IPS-15b (cell line): ENCODE results near the gene PRSS2.

Source experiments
- H3K27me3 ChIP-seq: one replicate; pipeline ENCODE4 v1.6.1; 2013; ENCODE audit warnings: low read length; ENCODE audit not compliant: control insufficient read depth, insufficient read depth
- H3K36me3 ChIP-seq: one replicate; pipeline ENCODE4 v1.6.1; 2013; ENCODE audit warnings: low read length; ENCODE audit not compliant: control insufficient read depth, insufficient read depth
- H3K4me1 ChIP-seq: one replicate; pipeline ENCODE4 v1.6.1; 2013; ENCODE audit warnings: mild to moderate bottlenecking, low read length; ENCODE audit not compliant: control insufficient read depth, insufficient read depth
- H3K4me3 ChIP-seq: one replicate; pipeline ENCODE4 v1.5.1; 2013; ENCODE audit warnings: low read depth, low read length
- H3K9ac ChIP-seq: one replicate; pipeline ENCODE4 v1.6.1; 2013; ENCODE audit warnings: low read depth, mild to moderate bottlenecking, low read length
- H3K9me3 ChIP-seq: one replicate; pipeline ENCODE4 v1.6.1; 2013; ENCODE audit warnings: mild to moderate bottlenecking, low read length; ENCODE audit not compliant: control insufficient read depth, insufficient read depth

Gene PRSS2

GRCh38 chr7:142807855-142808460, 37.2 kb downstream of the PRSS2 start:
- peaks cover 81% of the 10 kb centered on the region for H3K27me3 ChIP-seq
- no peak overlapping the region for H3K4me3 ChIP-seq
- peaks cover 4% of the 10 kb centered on the region for H3K4me1 ChIP-seq
- H3K36me3 ChIP-seq = no peaks in the 10 kb centered on the region
- no peak overlapping the region for H3K9ac ChIP-seq
- H3K9me3 ChIP-seq = no peaks in the 10 kb centered on the region

DNA sequence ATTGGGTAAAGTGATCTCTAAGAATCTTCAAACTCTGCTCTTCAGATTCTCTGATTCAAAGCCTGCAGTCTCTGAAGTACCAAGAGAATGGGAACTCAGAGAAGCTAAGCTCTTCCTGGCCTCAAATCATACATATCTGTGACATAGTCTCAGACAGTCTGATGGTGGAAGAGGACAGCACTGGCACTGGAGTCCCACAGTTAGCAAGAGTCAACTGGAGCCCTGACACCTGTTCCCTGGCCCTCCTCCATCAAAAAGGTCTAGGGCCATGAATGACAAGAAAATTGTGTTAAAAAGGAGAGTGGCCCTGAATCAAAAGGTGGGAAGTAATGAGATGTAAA, 37.7 kb downstream of the PRSS2 start:
- Histone ChIP-seq H3K36me3 (no peaks in the 10 kb centered on the region), H3K4me3 (no peak overlapping the region), H3K9me3 (no peaks in the 10 kb centered on the region), H3K4me1 (peaks cover 7% of the 10 kb centered on the region), H3K9ac (no peak overlapping the region), H3K27me3 (peaks cover 76% of the 10 kb centered on the region)

DNA sequence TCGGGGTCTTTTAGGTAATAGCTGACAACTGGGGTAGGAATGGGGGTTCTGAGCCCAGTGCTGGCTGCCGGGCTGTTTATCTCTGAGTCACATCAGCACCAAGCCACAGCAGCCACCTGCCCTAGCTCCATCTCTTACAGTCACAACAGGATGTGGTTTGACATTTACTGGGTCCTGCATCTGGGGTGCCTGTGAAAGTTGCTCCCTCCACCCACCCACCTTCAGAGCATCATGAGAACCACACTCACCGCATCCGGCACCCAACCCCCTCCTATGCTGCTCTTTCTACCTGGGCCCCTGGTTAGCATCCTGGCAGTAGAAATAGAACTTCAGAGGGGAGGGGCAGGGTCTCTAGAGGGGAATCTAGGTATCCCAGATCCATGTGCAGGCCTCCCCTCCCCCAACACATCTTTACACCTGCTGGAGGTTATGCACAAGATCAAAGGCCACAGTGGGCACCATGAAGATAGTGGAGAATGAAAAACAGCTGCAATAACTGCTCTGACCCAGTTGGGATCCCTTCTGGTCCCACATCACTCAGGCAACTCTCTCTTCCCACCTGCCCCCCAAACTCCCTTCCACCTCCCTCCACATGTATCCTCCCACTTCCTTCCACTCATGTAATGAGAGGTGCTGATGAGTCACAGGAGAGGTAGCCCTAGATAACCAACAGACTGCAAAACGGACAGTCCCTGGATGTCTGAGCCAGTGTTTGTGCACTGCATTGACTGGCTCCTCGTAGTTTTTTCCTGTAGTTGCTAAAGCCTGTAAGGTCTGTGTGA, 38.2 kb downstream of the PRSS2 start:
- peaks cover 72% of the 10 kb centered on the region for H3K27me3 ChIP-seq
- H3K9ac ChIP-seq = no peak overlapping the region
- H3K9me3 ChIP-seq = no peaks in the 10 kb centered on the region
- no peak overlapping the region for H3K4me3 ChIP-seq
- H3K36me3 ChIP-seq = no peaks in the 10 kb centered on the region
- H3K4me1 ChIP-seq = peaks cover 13% of the 10 kb centered on the region

DNA sequence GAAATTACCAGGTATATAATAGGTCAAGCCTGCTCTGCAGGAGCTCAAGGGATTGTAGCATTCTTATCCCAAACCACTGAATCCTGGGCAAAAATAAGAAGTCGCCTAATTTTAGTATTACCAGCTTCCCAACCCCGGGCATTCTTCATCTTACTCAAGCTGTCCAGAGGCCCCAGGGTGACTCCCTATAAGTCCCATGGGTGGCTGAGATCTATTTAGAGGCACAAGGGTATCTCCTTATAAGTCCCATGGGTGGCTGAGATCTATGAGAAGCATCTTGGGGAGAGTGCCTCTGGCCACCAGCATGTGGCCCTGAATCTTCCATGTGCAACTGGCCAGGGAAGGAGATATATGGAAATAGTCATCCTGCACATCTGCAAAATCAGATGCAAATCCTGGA, 38.9 kb downstream of the PRSS2 start:
- H3K9me3 ChIP-seq = no peaks in the 10 kb centered on the region
- H3K4me1 ChIP-seq = peaks cover 18% of the 10 kb centered on the region
- peaks cover 68% of the 10 kb centered on the region for H3K27me3 ChIP-seq
- no peaks in the 10 kb centered on the region for H3K36me3 ChIP-seq
- no peak overlapping the region for H3K9ac ChIP-seq
- no peak overlapping the region for H3K4me3 ChIP-seq

DNA sequence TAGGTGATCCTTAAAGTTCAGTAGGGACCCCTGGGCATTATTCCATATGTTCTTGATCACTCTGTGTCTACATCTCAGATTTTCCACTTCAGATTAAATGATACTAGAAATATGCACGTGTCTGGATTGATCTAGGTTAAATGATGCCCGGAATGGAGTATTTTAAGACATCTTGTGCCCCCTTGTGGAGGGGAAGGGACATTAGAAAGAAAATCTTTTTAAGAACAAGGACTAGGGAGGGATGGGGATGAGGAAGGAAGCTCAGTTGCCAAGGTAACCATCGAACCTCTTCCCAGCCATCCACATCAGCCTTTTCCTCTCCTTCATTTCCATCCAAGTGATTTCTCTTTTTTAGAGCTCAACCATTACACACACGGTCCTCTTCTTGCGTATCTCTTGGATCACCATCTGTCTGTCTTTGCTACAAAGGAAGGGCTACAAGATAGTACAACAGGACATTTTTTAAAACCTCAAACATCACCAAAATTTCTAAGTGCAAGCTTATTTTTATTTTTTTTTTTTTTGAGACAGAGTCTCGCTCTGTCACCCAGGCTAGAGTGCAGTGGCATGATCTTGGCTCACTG, 40.5 kb downstream of the PRSS2 start:
- Histone ChIP-seq H3K9ac (no peak overlapping the region), H3K36me3 (no peaks in the 10 kb centered on the region), H3K4me3 (no peak overlapping the region), H3K4me1 (peaks cover 18% of the 10 kb centered on the region), H3K9me3 (no peaks in the 10 kb centered on the region), H3K27me3 (peaks cover 53% of the 10 kb centered on the region)

DNA sequence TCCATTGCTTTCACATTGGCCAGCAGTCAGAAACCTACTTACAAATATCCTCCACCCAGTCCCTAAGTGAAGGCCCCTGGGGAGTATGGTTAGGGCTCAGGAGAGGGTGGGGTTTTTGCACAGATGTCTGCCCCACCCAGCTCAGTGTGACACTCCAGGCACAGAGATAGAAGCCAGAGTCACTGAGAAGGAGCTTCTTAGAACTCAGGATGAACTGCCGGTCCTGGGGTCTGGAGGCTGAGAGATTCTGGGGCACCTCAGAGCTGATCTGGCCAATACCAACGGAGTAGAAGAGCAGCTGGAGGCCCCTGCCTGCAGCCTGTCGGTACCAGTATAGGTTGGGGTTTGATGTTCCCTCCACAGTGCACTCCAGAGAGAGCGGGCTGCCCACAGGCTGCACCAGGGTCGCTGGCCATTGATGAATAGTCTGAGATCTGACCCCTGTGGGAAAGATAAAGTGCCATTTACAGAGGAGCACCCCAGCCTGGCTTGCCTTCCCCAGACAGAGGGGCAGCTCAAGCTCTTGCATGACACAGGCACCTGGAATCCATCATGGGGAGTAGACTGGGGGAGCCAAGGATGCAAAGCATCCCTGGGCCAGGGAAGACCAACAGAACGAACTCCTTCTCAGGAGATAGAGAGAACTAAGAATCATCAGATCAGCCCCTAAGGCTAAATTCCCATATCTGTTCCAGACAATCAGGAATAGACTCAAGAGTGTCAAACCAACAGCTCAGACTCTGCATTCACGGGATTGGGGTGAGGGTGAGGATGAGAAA, 41.9 kb downstream of the PRSS2 start:
- Histone ChIP-seq H3K9ac (no peak overlapping the region), H3K4me1 (peaks cover 18% of the 10 kb centered on the region), H3K27me3 (peaks cover 39% of the 10 kb centered on the region), H3K36me3 (no peaks in the 10 kb centered on the region), H3K9me3 (no peaks in the 10 kb centered on the region), H3K4me3 (peak overlapping the region; percentile 11)

- Histone ChIP-seq H3K9ac (no peak overlapping the region), H3K4me1 (peaks cover 18% of the 10 kb centered on the region), H3K4me3 (peak overlapping the region; percentile 11), H3K27me3 (peaks cover 33% of the 10 kb centered on the region), H3K9me3 (no peaks in the 10 kb centered on the region), H3K36me3 (no peaks in the 10 kb centered on the region)
Observed at GRCh38 chr7:142813226-142813625, 42.5 kb downstream of the PRSS2 start.

DNA sequence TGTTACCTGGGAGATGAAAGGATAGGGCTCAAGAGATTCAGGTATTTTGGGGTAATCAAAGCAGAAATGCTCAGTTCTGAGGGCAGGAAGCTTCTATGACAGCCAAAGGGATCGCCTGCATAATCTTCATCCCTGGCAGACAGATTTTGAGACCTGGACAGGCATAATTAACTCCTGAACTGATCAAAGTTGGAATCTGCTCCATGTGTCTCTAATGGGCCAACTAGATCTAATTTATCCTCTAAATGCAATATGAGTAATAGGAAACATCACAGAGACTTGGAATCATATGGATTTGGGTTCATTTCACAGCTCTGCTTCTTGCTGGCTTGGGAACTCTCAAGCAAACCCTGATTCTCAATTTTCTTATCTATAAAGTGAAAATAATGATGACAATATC, 42.9 kb downstream of the PRSS2 start:
- H3K27me3 ChIP-seq = peaks cover 29% of the 10 kb centered on the region
- no peak overlapping the region for H3K9ac ChIP-seq
- no peak overlapping the region for H3K4me3 ChIP-seq
- peaks cover 18% of the 10 kb centered on the region for H3K4me1 ChIP-seq
- no peaks in the 10 kb centered on the region for H3K9me3 ChIP-seq
- H3K36me3 ChIP-seq = no peaks in the 10 kb centered on the region

- peaks cover 18% of the 10 kb centered on the region for H3K4me1 ChIP-seq
- H3K4me3 ChIP-seq = no peak overlapping the region
- H3K9me3 ChIP-seq = no peaks in the 10 kb centered on the region
- peaks cover 24% of the 10 kb centered on the region for H3K27me3 ChIP-seq
- H3K36me3 ChIP-seq = no peaks in the 10 kb centered on the region
- H3K9ac ChIP-seq = no peak overlapping the region
Observed at GRCh38 chr7:142814451-142814850, 43.7 kb downstream of the PRSS2 start.

- Histone ChIP-seq H3K9ac (no peak overlapping the region), H3K36me3 (no peaks in the 10 kb centered on the region), H3K4me3 (no peak overlapping the region), H3K4me1 (peaks cover 18% of the 10 kb centered on the region), H3K9me3 (no peaks in the 10 kb centered on the region), H3K27me3 (peaks cover 18% of the 10 kb centered on the region)
Observed at GRCh38 chr7:142815134-142815533, 44.4 kb downstream of the PRSS2 start.

GRCh38 chr7:142817506-142817905, 46.7 kb downstream of the PRSS2 start:
- Histone ChIP-seq H3K4me3 (no peak overlapping the region), H3K9me3 (no peaks in the 10 kb centered on the region), H3K9ac (no peak overlapping the region)

More at GRCh38 chr7:142817506-142817905, 46.7 kb downstream of the PRSS2 start:
- Histone ChIP-seq H3K27me3 (peaks cover 4% of the 10 kb centered on the region), H3K36me3 (no peaks in the 10 kb centered on the region), H3K4me1 (peaks cover 18% of the 10 kb centered on the region)
